GM13976 (cell line): ENCODE data around the gene IL36RN.

ENCODE experiments used
- DNase-seq: peaks from one replicate; pipeline ENCODE4 v3.0.0; 2012; ENCODE audit warnings: low spot score
- in situ Hi-C: fragments of 300-500 bp; cut with MboI; formaldehyde crosslinking; loops from one replicate; pipeline ENCODE4 v1.12.0; 2022; ENCODE audit warnings: low sequenced_read_pairs, mixed read lengths, inconsistent platforms; ENCODE audit not compliant: unreplicated experiment
- TF ChIP-seq, protein P1 (sequence below): IDR thresholded peaks from 2 replicates; pipeline ENCODE4 v1.5.1; 2012; ENCODE audit warnings: borderline replicate concordance, mild to moderate bottlenecking; ENCODE audit not compliant: insufficient read depth; ENCODE audit errors: extremely low read depth, missing control alignments, control extremely low read depth

Gene IL36RN

GRCh38 chr2:113083296-113083695 is 24.3 kb downstream of the IL36RN start:
- in situ Hi-C loops: no loop called here
- DNase-seq: no peak
- TF ChIP-seq, protein P1, sequence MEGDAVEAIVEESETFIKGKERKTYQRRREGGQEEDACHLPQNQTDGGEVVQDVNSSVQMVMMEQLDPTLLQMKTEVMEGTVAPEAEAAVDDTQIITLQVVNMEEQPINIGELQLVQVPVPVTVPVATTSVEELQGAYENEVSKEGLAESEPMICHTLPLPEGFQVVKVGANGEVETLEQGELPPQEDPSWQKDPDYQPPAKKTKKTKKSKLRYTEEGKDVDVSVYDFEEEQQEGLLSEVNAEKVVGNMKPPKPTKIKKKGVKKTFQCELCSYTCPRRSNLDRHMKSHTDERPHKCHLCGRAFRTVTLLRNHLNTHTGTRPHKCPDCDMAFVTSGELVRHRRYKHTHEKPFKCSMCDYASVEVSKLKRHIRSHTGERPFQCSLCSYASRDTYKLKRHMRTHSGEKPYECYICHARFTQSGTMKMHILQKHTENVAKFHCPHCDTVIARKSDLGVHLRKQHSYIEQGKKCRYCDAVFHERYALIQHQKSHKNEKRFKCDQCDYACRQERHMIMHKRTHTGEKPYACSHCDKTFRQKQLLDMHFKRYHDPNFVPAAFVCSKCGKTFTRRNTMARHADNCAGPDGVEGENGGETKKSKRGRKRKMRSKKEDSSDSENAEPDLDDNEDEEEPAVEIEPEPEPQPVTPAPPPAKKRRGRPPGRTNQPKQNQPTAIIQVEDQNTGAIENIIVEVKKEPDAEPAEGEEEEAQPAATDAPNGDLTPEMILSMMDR: no peak

- no peak for DNase-seq
- TF ChIP-seq, protein P1: peak; percentile 13
- in situ Hi-C loops: no loop called here
Measured at GRCh38 chr2:113084249-113085000, 25.4 kb downstream of the IL36RN start.

DNA sequence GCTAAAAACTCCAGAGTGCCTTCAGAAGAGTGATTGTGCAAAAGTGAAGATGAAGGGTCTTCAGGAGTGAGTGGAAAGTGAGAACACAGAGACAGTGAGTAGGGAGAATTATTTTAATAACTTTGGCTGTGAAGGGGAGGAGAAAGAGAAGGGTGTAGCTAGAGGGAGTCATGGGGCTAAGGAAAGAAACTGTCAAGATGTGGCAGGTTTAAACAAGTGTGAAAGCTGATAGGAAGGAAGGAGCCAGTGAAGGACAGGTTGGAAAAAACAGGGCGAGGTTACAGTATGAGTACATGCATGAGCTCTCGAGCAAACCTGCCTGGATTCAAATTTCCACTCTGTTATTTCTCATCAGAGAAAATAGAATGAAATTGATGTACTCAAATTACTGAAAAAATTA is 26.5 kb downstream of the IL36RN start:
- TF ChIP-seq, protein P1: no peak
- no peak for DNase-seq
- in situ Hi-C loops: no loop called here

- DNase-seq: no peak
- in situ Hi-C loops: no loop called here
- TF ChIP-seq, protein P1: no peak
Measured at GRCh38 chr2:113088213-113088992, 29.4 kb downstream of the IL36RN start.

DNA sequence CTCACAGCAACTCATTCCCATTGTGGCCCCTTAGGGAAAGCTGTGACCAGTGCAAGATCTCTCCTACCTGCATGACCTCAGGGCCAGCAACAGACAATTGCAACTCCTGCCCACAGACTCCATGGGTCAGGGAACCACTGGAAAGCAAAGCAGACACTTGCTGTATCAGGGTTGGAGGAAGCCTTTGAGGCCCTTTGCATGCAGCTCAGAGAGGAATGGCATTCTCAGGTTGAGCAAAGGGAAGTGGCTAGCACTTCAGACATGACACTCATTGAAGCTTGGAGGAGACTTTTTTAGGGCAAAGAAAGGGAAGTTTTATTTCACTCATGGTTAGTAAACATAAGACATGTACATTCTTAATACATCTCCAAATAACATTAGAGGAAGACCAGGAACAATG is 30.9 kb downstream of the IL36RN start:
- TF ChIP-seq, protein P1: no peak
- DNase-seq: no peak
- in situ Hi-C loops: no loop called here

DNA sequence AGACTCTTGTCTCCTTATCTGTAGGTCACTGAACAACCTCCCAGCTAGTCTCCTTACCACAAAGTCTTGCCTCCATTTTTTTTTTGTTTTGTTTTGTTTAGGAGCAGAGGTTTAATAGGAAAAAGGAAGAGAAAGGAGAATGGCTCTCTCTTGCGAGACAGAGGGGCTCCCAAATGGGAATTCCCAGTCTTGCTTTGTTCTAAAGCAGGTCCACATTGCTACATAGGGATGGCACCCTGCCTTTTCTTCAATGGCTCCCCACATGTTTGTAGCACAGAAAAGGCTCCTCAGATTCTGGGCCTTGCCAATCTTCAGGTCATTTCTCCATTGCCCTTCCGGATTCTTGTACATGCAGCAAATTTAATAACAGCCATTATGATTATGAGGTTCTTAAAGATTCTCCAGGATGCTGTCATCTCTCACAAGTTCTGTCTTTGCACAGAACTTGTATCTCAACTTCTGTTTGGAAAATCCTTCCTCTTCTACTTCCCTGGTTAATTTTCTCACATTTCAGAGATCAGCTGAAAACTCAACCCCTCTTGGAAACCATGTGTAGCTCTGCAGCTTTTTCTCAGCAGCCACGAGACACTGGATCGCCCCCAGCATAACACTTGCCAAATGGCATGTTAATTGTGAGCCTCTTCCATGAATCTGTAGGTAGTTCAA is 32.4 kb downstream of the IL36RN start:
- DNase-seq: no peak
- in situ Hi-C loops: no loop called here
- TF ChIP-seq, protein P1: no peak
